ENCODE measurements around the gene SPPL2B. TPM values are rescaled to one million over a fixed set of nuclear protein-coding genes. Genes with fewer than 3 reads are reported as not detected.

The SPPL2B gene
- total and polyA plus RNA-seq, 12 donors: 17.8 to 69.7 (median 21.2) TPM

- Histone ChIP-seq H3K36me3 (peaks cover 0 to 40% (median 0%) of the 10 kb centered on the region in 9 donors), H3K27ac (no peak overlapping the region), H3K4me3 (no peak overlapping the region), H3K27me3 (no peaks in the 10 kb centered on the region), H3K4me1 (peaks cover 0 to 22% (median 6%) of the 10 kb centered on the region in 9 donors), H3K9me3 (peaks cover 0 to 8% (median 3%) of the 10 kb centered on the region in 11 donors)
- intact Hi-C loops (cut with DNase I): no loop called here
- WGBS, 2 donors: 76 to 77% methylated on average over 12 of the region's 12 CpGs
- ATAC-seq (no peak), DNase-seq (no peak)
- TF ChIP-seq CTCF (IDR thresholded peaks at IDR 0.05): no peak
Observed at GRCh38 chr19:2320049-2320448, 8.4 kb upstream of the SPPL2B start.

GRCh38 chr19:2320939-2321338 is 7.5 kb upstream of the SPPL2B start:
- Histone ChIP-seq H3K4me3 (no peak overlapping the region), H3K36me3 (peaks cover 0 to 48% (median 0%) of the 10 kb centered on the region in 9 donors), H3K27me3 (no peaks in the 10 kb centered on the region), H3K27ac (no peak overlapping the region), H3K9me3 (no peaks in the 10 kb centered on the region), H3K4me1 (peaks cover 0 to 19% (median 6%) of the 10 kb centered on the region in 9 donors)
- intact Hi-C loops (cut with DNase I): no loop called here
- 82 to 95% methylated on average over 12 of the region's 12 CpGs for WGBS, 2 donors
- TF ChIP-seq CTCF (IDR thresholded peaks at IDR 0.05): no peak
- no peak for DNase-seq
- no peak for ATAC-seq

GRCh38 chr19:2321565-2322283 is 6.8 kb upstream of the SPPL2B start:
- ATAC-seq: no peak
- Histone ChIP-seq H3K4me3 (no peak overlapping the region), H3K4me1 (peaks cover 0 to 18% (median 10%) of the 10 kb centered on the region in 9 donors), H3K27me3 (no peaks in the 10 kb centered on the region), H3K27ac (no peak overlapping the region), H3K36me3 (peaks cover 0 to 52% (median 0%) of the 10 kb centered on the region in 9 donors), H3K9me3 (no peaks in the 10 kb centered on the region)
- no peak for DNase-seq
- no peak for TF ChIP-seq CTCF (IDR thresholded peaks at IDR 0.05)
- WGBS, 2 donors: 93 to 94% methylated on average over 39 of the region's 39 CpGs
- intact Hi-C loops (cut with DNase I): no loop called here

GRCh38 chr19:2323707-2324106 is 4.8 kb upstream of the SPPL2B start:
- intact Hi-C loops (cut with DNase I): no loop called here
- WGBS, 2 donors: 92 to 93% methylated on average over 19 of the region's 19 CpGs
- TF ChIP-seq CTCF (IDR thresholded peaks at IDR 0.05): no peak

More at GRCh38 chr19:2323707-2324106, 4.8 kb upstream of the SPPL2B start:
- H3K9me3 ChIP-seq: no peaks in the 10 kb centered on the region
- H3K4me3 ChIP-seq: no peak overlapping the region
- DNase-seq (no peak), ATAC-seq (no peak)
- no peak overlapping the region for H3K27ac ChIP-seq
- H3K4me1 ChIP-seq: peaks cover 8 to 23% (median 17%) of the 10 kb centered on the region in 9 donors
- H3K27me3 ChIP-seq: no peaks in the 10 kb centered on the region
- H3K36me3 ChIP-seq: peaks cover 0 to 54% (median 0%) of the 10 kb centered on the region in 9 donors
